OCI-LY7 (cell line): ENCODE data around the gene UQCRFS1. TPM values are rescaled to one million over a fixed set of nuclear protein-coding genes. Genes with fewer than 3 reads are reported as not detected.

ENCODE experiments used
- BruUV-seq: library from RNA; stranded (reverse); fragments of 400-500 nt; replicated peaks from 2 replicates; lab custom pipeline; 2021; lab: Mats Ljungman, UMichigan
- CTCF ChIA-PET: fragments of 300-600 bp; sonication (Branson Sonifier 250); formaldehyde crosslinking; loops from one replicate; lab custom pipeline; 2022; ENCODE audit warnings: antibody characterized with exemption; ENCODE audit not compliant: unreplicated experiment; lab: Charles Lee
- POLR2A ChIA-PET: fragments of 300-600 bp; sonication (Branson Sonifier 250); formaldehyde crosslinking; loops from one replicate; lab custom pipeline; 2022; ENCODE audit warnings: antibody characterized with exemption; lab: Charles Lee
- DNase-seq: peaks from one replicate; pipeline ENCODE4 v3.0.0-alpha.2; 2015; ENCODE audit warnings: low spot score
- H2AFZ ChIP-seq: fragments of 200-600 bp; sonication (generic), shearing (Covaris generic); 2 replicates; pipeline ENCODE4 v1.6.1; 2014; ENCODE audit warnings: mild to moderate bottlenecking, antibody characterized with exemption, low read length, moderate library complexity
- H3K27ac ChIP-seq: fragments of 200-600 bp; sonication (generic); 2 replicates; pipeline ENCODE4 v1.5.1; 2014; ENCODE audit warnings: mixed run types, low read depth, mild to moderate bottlenecking, moderate library complexity, low read length, inconsistent platforms; ENCODE audit not compliant: poor library complexity, severe bottlenecking
- H3K36me3 ChIP-seq: fragments of 200-600 bp; sonication (generic); 2 replicates; pipeline ENCODE4 v1.6.1; 2014; ENCODE audit warnings: mild to moderate bottlenecking, antibody characterized with exemption, low read length, moderate library complexity, mixed read lengths; ENCODE audit not compliant: insufficient read depth
- H3K4me1 ChIP-seq: fragments of 200-600 bp; sonication (generic); 2 replicates; pipeline ENCODE4 v1.5.1; 2014; ENCODE audit warnings: mild to moderate bottlenecking, low read length; ENCODE audit not compliant: insufficient read depth, poor library complexity, severe bottlenecking
- H3K4me2 ChIP-seq: fragments of 200-600 bp; sonication (generic); 2 replicates; pipeline ENCODE4 v1.6.1; 2014; ENCODE audit warnings: mild to moderate bottlenecking, low read length
- H3K4me3 ChIP-seq: fragments of 200-600 bp; sonication (generic); 2 replicates; pipeline ENCODE4 v1.5.1; 2014; ENCODE audit warnings: mild to moderate bottlenecking, low read depth, low read length; ENCODE audit not compliant: poor library complexity, severe bottlenecking
- H3K79me2 ChIP-seq: fragments of 200-600 bp; sonication (generic); 2 replicates; pipeline ENCODE4 v1.6.1; 2016; ENCODE audit warnings: low read depth, mild to moderate bottlenecking, low read length, moderate library complexity, mixed read lengths; ENCODE audit not compliant: insufficient read depth
- H3K9me2 ChIP-seq: fragments of 200-600 bp; sonication (generic); 2 replicates; pipeline ENCODE4 v1.6.1; 2016; ENCODE audit warnings: mild to moderate bottlenecking, low read length, mixed read lengths; ENCODE audit not compliant: insufficient read depth
- H3K9me3 ChIP-seq: fragments of 200-600 bp; sonication (generic); 2 replicates; pipeline ENCODE4 v1.6.1; 2014; ENCODE audit warnings: mild to moderate bottlenecking, mixed run types, low read length, mixed read lengths
- H4K20me1 ChIP-seq: fragments of 200-600 bp; sonication (generic); 2 replicates; pipeline ENCODE4 v1.6.1; 2014; ENCODE audit warnings: mild to moderate bottlenecking, antibody characterized with exemption, low read length, moderate library complexity, mixed read lengths; ENCODE audit not compliant: insufficient read depth
- EZH2phosphoT487 ChIP-seq: fragments of 200-600 bp; sonication (generic); IDR thresholded peaks from 2 replicates; pipeline ENCODE4 v1.6.1; 2018; ENCODE audit warnings: low read depth, borderline replicate concordance, mild to moderate bottlenecking, mixed run types, antibody characterized with exemption, low read length, moderate library complexity, mixed read lengths
- intact Hi-C: fragments of 100-400 bp; cut with micrococcal nuclease; formaldehyde crosslinking; loops from one replicate; pipeline ENCODE4 v1.10.0; 2022; ENCODE audit not compliant: unreplicated experiment
- total RNA-seq, 2 experiments: library from RNA; depleted of rRNA in 1 of 2; stranded (reverse); fragments of >200 nt in 1 of 2; shearing (Covaris generic) in 1 of 2; gene quantifications; 2 replicates each; pipeline ENCODE4 v1.2.3, GENCODE V29; 2014 to 2022
- TF ChIP-seq, protein P1 (sequence below): fragments of 200-600 bp; sonication (generic); conservative IDR thresholded peaks from 2 replicates; pipeline ENCODE4 v1.5.1; 2014; ENCODE audit warnings: mild to moderate bottlenecking, antibody characterized with exemption, low read length, moderate library complexity, mixed read lengths

UQCRFS1 gene
- total RNA-seq, 2 experiments from 2014 or later: 40.6 to 42.6 TPM

DNA sequence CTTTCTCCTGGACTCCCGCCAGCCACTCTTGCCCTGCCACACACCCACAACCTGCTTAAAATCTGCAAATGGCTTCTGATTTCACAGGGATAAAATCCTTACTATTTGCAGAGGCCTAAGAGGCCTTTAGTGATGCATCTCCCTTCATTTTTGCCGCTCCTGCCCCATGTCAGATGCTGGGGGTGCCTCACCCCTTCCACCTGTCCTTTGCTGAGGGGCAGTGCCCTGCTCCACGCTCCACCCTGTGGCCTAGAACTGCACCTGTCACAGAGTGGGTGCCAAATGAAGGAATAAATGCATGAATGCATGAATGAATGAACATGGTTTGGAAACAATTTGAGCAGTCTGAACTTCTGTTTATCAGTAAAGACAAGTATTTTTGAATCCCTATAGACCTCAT, 34.1 kb upstream of the UQCRFS1 start:
- Histone ChIP-seq H3K9me3 (no peaks in the 10 kb centered on the region), H3K27ac (no peak overlapping the region), H4K20me1 (no peaks in the 10 kb centered on the region), H3K4me2 (no peak overlapping the region), H3K79me2 (no peaks in the 10 kb centered on the region), H3K4me3 (no peak overlapping the region), H3K36me3 (no peaks in the 10 kb centered on the region), H3K4me1 (no peaks in the 10 kb centered on the region), H2AFZ (no peak overlapping the region), H3K9me2 (no peaks in the 10 kb centered on the region)
- BruUV-seq: no TSS peak
- intact Hi-C loops: no loop called here
- no peak for DNase-seq
- CTCF ChIA-PET: no interaction called here
- TF ChIP-seq, protein P1, sequence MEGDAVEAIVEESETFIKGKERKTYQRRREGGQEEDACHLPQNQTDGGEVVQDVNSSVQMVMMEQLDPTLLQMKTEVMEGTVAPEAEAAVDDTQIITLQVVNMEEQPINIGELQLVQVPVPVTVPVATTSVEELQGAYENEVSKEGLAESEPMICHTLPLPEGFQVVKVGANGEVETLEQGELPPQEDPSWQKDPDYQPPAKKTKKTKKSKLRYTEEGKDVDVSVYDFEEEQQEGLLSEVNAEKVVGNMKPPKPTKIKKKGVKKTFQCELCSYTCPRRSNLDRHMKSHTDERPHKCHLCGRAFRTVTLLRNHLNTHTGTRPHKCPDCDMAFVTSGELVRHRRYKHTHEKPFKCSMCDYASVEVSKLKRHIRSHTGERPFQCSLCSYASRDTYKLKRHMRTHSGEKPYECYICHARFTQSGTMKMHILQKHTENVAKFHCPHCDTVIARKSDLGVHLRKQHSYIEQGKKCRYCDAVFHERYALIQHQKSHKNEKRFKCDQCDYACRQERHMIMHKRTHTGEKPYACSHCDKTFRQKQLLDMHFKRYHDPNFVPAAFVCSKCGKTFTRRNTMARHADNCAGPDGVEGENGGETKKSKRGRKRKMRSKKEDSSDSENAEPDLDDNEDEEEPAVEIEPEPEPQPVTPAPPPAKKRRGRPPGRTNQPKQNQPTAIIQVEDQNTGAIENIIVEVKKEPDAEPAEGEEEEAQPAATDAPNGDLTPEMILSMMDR: no peak
- no peak for TF ChIP-seq EZH2phosphoT487
- POLR2A ChIA-PET: interaction anchor here (0.6 kb wide), 1 partner anchor 323 kb away, joined by 3 read pairs; no protein-coding TSS in a partner anchor

DNA sequence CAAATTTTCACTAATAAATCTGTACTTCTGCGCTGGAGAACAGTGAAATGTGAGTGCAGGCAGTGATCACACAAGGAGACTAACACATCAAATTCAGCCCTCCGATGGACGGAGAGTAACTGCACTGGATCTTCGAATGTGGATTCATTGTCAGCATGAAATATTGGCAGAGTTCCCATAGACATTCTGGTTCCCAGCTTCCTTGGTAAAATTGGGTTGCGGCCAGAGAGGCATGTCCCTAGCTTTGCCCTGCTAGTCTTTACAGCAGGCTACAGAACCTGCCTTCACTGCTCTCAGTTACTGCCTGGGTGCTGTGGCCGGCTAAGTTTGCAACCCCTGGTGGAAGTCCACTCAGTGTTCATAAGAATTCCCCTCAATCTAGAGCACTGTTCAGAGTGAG, 32.3 kb upstream of the UQCRFS1 start:
- intact Hi-C loops: no loop called here

DNA sequence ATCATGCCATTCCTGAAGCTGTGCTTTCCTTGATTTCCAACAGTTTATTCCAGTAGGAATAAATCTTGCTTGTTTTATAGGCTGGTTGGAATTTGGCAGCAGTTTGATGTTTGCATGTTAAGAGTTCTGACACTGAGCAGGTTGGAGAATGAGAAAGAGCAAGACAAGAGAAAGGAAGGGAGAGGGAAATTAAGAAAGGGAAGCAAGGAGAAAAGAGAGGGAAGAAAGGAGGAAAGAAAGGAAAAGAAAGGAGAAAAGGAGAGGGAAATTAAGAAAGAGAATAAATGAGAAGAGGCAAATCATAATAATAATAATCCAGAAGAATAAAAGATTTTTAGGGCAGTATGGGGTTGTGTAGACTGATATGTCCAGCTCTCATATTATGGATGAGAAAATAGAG, 28.4 kb upstream of the UQCRFS1 start:
- Histone ChIP-seq H3K9me3 (peaks cover 5% of the 10 kb centered on the region; the same call in 1 of the 2 replicates), H4K20me1 (no peaks in the 10 kb centered on the region), H3K4me2 (no peak overlapping the region), H3K9me2 (no peaks in the 10 kb centered on the region), H2AFZ (no peak overlapping the region), H3K4me3 (no peak overlapping the region), H3K27ac (no peak overlapping the region), H3K79me2 (no peaks in the 10 kb centered on the region), H3K36me3 (no peaks in the 10 kb centered on the region), H3K4me1 (no peaks in the 10 kb centered on the region)
- intact Hi-C loops: no loop called here
- CTCF ChIA-PET: no interaction called here
- POLR2A ChIA-PET: no interaction called here
- TF ChIP-seq, protein P1: no peak
- no peak for TF ChIP-seq EZH2phosphoT487
- BruUV-seq: no TSS peak
- no peak for DNase-seq

More for the DNA sequence above, 32.3 kb upstream of the UQCRFS1 start:
- no peak overlapping the region for H2AFZ ChIP-seq
- POLR2A ChIA-PET: no interaction called here
- no peaks in the 10 kb centered on the region for H3K9me3 ChIP-seq
- H3K4me2 ChIP-seq: no peak overlapping the region
- no peaks in the 10 kb centered on the region for H3K79me2 ChIP-seq
- CTCF ChIA-PET: no interaction called here
- no peak for DNase-seq
- TF ChIP-seq, protein P1: no peak
- TF ChIP-seq EZH2phosphoT487: no peak
- no peaks in the 10 kb centered on the region for H3K4me1 ChIP-seq
- H3K36me3 ChIP-seq: no peaks in the 10 kb centered on the region
- H3K4me3 ChIP-seq: no peak overlapping the region
- BruUV-seq: no TSS peak
- no peaks in the 10 kb centered on the region for H3K9me2 ChIP-seq
- H4K20me1 ChIP-seq: no peaks in the 10 kb centered on the region
- H3K27ac ChIP-seq: no peak overlapping the region
